T-helper 2 cell treated with Interferon-gamma antibody and Interleukin-4, amounts not matched to agents 5 μg/mL and 100 μg/mL, for 36 hours (primary cell): Measurements from ENCODE around the gene LMX1A.

Experiments used
- DNase-seq: peaks from one replicate; pipeline ENCODE4 v3.0.0; 2021; ENCODE audit warnings: low spot score
- H3K27ac Mint-ChIP-seq: one replicate; pipeline ENCODE4 v1.8.0; 2021; ENCODE audit warnings: mild to moderate bottlenecking, mixed read lengths
- H3K27me3 Mint-ChIP-seq: one replicate; pipeline ENCODE4 v1.8.0; 2021; ENCODE audit warnings: low read depth, mixed read lengths
- H3K36me3 Mint-ChIP-seq: one replicate; pipeline ENCODE4 v1.8.0; 2021; ENCODE audit warnings: low read depth, mixed read lengths
- H3K4me1 Mint-ChIP-seq: one replicate; pipeline ENCODE4 v1.8.0; 2021; ENCODE audit warnings: low read depth, mixed read lengths
- H3K4me3 Mint-ChIP-seq: one replicate; pipeline ENCODE4 v1.8.0; 2022; ENCODE audit warnings: mild to moderate bottlenecking, moderate library complexity, mixed read lengths
- H3K9me3 Mint-ChIP-seq: one replicate; pipeline ENCODE4 v1.8.0; 2021; ENCODE audit warnings: mixed read lengths

Gene LMX1A

DNA sequence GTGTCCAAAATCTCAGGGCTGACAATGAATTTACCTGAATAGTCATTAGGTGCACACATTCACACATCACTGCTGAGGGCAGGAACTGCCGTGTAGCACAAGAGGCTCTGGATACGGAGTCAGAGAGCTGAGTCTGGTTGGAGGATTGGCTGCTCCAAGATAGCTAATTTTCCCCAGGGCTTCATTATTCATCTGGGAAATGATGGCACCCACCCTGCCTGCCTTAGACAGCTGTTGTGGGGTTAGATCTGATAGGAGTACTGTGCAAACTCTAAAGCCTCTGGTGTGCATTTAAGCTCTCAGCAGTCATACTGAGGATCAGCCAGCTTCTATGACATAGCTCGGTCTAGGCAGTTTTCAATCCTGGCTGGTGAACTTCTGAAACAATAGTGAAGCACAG lies 67.0 kb downstream of the LMX1A start:
- Mint-ChIP-seq H3K27me3 (peaks cover 2% of the 10 kb centered on the region), H3K27ac (no peak overlapping the region), H3K4me3 (no peak overlapping the region), H3K9me3 (no peaks in the 10 kb centered on the region), H3K4me1 (no peaks in the 10 kb centered on the region), H3K36me3 (no peaks in the 10 kb centered on the region)
- DNase-seq, result no peak

DNA sequence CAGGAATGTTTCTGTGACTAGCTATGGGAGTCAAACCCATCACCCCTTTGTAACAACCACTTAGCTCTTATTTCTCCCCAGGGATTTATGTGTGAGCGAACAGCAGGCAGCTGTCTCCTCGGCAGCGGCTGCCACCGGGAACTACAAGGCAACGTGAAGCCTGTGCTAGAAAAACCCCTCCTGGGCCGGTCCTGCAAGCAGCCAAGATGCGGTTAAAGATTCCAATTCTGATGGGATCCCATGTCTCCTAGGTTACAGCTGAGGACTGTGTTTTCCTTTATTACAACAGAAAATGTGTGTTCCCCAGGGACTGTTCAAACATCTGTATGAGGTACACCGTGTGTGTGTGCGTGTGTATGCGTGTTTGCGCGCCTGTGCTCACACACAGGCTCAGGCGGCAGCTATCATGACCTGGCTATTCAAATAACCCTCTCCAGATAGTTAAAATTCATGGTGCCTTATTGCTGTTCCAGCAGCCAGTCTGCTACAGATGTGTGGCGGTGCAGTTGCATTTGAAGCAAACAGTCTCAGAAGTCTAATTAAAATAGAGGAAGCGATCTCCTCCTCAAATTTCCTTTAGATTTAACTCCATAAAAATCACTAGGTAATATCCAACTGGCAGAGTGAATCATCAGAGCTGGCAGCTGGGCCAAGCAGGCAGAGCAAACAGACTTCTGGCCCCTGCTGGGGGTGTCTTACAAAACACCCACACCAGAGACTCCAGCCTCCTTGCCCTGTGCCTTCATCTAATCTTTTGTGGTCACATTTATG lies 68.0 kb downstream of the LMX1A start:
- H3K27me3 Mint-ChIP-seq, result peaks cover 2% of the 10 kb centered on the region
- no peaks in the 10 kb centered on the region for H3K4me1 Mint-ChIP-seq
- H3K9me3 Mint-ChIP-seq, result no peaks in the 10 kb centered on the region
- H3K27ac Mint-ChIP-seq, result no peak overlapping the region
- no peaks in the 10 kb centered on the region for H3K36me3 Mint-ChIP-seq
- no peak overlapping the region for H3K4me3 Mint-ChIP-seq
- no peak for DNase-seq

DNA sequence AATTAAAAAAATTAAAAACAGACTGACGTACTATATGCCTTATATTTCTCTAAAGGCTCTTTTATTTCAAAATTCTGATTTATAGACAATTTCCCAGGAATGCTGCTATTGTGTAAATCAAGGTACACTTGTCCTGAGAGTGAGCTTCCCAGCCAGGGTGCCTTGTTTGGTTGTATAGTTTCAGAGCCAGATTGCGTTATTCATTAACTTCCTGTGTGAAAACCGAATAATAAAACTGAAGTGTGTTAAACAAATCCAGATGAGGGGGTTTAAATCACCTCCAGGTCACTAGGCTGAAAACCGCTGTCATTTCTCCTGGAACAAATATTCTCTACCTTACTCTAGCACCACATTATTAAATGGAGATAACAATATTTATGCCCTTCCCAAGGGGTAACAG lies 68.7 kb downstream of the LMX1A start:
- Mint-ChIP-seq H3K4me1 (no peaks in the 10 kb centered on the region), H3K27ac (no peak overlapping the region), H3K4me3 (no peak overlapping the region), H3K27me3 (peaks cover 2% of the 10 kb centered on the region), H3K36me3 (no peaks in the 10 kb centered on the region), H3K9me3 (no peaks in the 10 kb centered on the region)
- no peak for DNase-seq

DNA sequence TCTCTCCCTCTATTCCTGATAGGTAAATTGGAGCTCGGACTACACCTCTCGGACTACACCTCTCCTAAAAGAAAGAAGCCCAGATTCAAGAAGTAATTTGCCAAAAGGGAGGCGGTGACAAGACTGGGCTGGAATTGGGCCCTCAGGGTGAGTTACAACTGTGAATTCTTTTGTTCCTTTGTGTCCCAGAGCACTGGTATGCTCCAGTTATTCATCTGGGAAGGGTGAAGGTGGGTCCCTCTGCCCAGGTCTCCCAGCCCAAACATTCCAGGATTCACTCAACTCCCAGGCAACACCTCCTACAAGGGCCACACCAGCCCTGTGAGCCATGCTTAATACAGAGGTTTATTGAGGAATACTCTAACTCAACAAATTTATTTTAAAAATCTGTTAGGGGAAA lies 69.2 kb downstream of the LMX1A start:
- peaks cover 2% of the 10 kb centered on the region for H3K27me3 Mint-ChIP-seq
- H3K9me3 Mint-ChIP-seq, result no peaks in the 10 kb centered on the region

GRCh38 chr1:165284454-165284853 lies 72.1 kb downstream of the LMX1A start:
- H3K4me3 Mint-ChIP-seq, result no peak overlapping the region
- no peaks in the 10 kb centered on the region for H3K36me3 Mint-ChIP-seq
- no peak for DNase-seq
- H3K27me3 Mint-ChIP-seq, result peaks cover 2% of the 10 kb centered on the region
- H3K27ac Mint-ChIP-seq, result no peak overlapping the region
- H3K9me3 Mint-ChIP-seq, result no peaks in the 10 kb centered on the region
- no peaks in the 10 kb centered on the region for H3K4me1 Mint-ChIP-seq

More for the DNA sequence above, 69.2 kb downstream of the LMX1A start:
- no peak overlapping the region for H3K4me3 Mint-ChIP-seq
- no peaks in the 10 kb centered on the region for H3K4me1 Mint-ChIP-seq
- H3K36me3 Mint-ChIP-seq, result no peaks in the 10 kb centered on the region
- DNase-seq, result no peak
- H3K27ac Mint-ChIP-seq, result no peak overlapping the region

DNA sequence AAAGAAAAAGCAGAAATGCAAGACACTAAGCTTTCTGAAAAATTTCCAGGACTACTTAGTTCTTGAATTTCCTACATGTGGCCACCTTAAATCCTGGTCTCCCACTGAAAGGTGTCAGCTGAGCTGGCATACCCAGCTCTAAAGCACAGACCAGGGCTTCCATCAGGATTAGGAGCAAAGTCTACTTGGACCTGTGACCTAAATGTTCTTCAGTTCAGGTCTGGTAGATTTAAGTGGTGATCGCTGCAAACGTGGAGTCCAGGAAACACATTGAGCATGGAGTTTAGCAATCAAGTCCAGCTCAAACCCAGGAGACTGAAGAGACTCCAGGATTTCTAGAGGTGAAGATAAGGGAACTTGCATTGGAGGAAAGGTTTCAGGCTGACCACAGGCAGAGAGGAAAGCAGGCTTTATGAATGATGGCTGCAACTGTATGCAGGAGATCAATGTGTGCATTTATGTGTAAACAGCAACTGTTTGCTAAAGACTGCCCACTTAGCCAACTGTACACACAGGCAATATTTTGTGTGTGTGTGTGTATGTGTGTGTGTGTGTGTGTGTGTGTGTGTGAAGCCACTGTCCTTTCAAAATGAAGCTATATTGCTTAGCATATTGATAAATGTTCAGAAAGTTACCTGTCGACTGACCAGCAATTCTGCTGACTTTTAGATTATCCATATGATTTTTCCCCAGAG lies 75.2 kb downstream of the LMX1A start:
- H3K27me3 Mint-ChIP-seq, result no peaks in the 10 kb centered on the region

DNA sequence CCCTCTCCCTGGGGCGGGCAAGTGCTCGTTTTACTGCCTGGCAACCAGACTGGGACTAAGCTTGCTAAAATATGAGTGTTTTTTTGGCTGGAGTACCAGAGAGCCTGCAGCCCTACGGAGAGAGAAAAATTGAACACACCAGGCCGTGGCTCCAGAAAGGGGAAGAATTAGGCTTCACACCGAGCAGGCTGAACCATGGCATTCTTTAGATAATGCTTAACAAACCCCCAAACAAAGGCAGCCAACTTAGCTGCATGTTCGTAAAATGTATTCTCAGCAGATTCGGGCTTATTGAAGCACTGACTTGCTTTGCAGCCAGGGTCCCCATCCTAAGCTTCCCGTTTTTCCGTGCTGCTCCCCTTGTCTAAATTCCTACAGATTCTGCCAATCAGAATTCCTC lies 76.6 kb downstream of the LMX1A start:
- H3K36me3 Mint-ChIP-seq, result no peaks in the 10 kb centered on the region
- no peak for DNase-seq
- H3K27ac Mint-ChIP-seq, result no peak overlapping the region
- H3K4me3 Mint-ChIP-seq, result no peak overlapping the region
- H3K27me3 Mint-ChIP-seq, result no peaks in the 10 kb centered on the region
- no peaks in the 10 kb centered on the region for H3K9me3 Mint-ChIP-seq
- H3K4me1 Mint-ChIP-seq, result no peaks in the 10 kb centered on the region

More for the DNA sequence above, 75.2 kb downstream of the LMX1A start:
- H3K36me3 Mint-ChIP-seq, result no peaks in the 10 kb centered on the region
- H3K4me1 Mint-ChIP-seq, result no peaks in the 10 kb centered on the region
- no peak for DNase-seq
- no peaks in the 10 kb centered on the region for H3K9me3 Mint-ChIP-seq
- H3K27ac Mint-ChIP-seq, result no peak overlapping the region
- no peak overlapping the region for H3K4me3 Mint-ChIP-seq

- no peak overlapping the region for H3K4me3 Mint-ChIP-seq
- no peak for DNase-seq
- no peaks in the 10 kb centered on the region for H3K27me3 Mint-ChIP-seq
- no peaks in the 10 kb centered on the region for H3K9me3 Mint-ChIP-seq
- no peaks in the 10 kb centered on the region for H3K4me1 Mint-ChIP-seq
- H3K36me3 Mint-ChIP-seq, result no peaks in the 10 kb centered on the region
- no peak overlapping the region for H3K27ac Mint-ChIP-seq
Measured at GRCh38 chr1:165276314-165276713, 80.2 kb downstream of the LMX1A start.

- Mint-ChIP-seq H3K9me3 (no peaks in the 10 kb centered on the region), H3K4me3 (no peak overlapping the region), H3K4me1 (no peaks in the 10 kb centered on the region), H3K36me3 (no peaks in the 10 kb centered on the region), H3K27ac (no peak overlapping the region), H3K27me3 (peaks cover 3% of the 10 kb centered on the region)
- no peak for DNase-seq
Measured at GRCh38 chr1:165265196-165265838, 91.2 kb downstream of the LMX1A start.

DNA sequence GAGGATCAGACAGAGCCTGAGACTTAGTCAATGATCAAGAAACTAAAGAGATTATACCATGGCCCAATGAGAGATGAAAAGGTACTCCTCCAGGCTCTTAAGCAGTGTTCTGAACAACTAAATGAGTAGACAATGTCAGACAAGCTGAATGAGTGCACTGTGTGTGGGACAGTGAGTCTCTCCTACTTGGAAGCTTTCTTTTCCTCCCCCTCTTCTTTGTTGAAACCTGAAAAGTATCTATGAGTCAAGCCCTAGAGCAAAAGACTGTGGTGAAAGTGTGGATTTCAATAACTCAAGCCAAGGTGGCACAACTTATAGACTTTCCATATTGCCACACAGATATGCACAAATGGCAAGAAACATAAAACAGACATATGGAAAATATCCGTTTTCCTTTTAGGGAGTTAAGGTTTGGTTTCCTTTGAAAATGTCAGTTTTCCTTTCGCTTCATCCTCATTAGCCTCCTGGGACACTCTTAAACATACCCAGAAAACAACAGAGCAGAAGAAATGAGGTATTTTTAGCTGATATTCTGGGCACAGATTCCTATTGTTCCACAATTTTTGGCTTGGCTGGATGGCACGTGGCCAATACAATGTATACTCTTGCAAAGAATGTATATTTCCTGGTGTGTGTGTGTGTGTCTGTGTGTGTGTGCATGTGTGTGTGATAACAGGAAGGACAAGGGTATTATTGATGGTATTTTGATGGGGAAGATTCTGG lies 96.6 kb downstream of the LMX1A start:
- no peak for DNase-seq
- Mint-ChIP-seq H3K27ac (no peak overlapping the region), H3K9me3 (no peaks in the 10 kb centered on the region), H3K36me3 (no peaks in the 10 kb centered on the region), H3K27me3 (peaks cover 3% of the 10 kb centered on the region), H3K4me3 (no peak overlapping the region), H3K4me1 (no peaks in the 10 kb centered on the region)

DNA sequence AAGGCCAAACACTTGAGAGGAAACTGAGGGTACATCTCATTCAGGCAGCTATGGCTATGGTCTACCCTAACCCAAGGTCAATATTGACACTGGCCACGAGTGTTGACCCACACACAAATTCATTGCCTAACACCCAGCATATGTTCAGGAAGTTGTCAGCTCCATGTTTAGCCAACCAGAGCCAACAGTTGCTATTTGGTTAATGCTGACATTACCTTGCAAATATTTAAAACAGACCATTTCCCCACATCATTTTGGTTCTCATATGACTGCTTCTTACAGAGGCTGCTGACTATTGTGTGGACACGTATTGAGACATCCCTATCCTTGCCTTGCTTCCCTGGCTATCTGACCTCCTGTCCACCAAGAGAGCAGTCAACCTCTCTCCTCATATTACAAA lies 97.3 kb downstream of the LMX1A start:
- Mint-ChIP-seq H3K36me3 (no peaks in the 10 kb centered on the region), H3K27me3 (peaks cover 3% of the 10 kb centered on the region), H3K27ac (no peak overlapping the region)

GRCh38 chr1:165257969-165258459 lies 98.5 kb downstream of the LMX1A start:
- DNase-seq, result peak; percentile 16
- H3K4me1 Mint-ChIP-seq, result no peaks in the 10 kb centered on the region
- H3K9me3 Mint-ChIP-seq, result no peaks in the 10 kb centered on the region
- no peak overlapping the region for H3K27ac Mint-ChIP-seq
- H3K27me3 Mint-ChIP-seq, result no peaks in the 10 kb centered on the region
- H3K36me3 Mint-ChIP-seq, result no peaks in the 10 kb centered on the region
- no peak overlapping the region for H3K4me3 Mint-ChIP-seq

More for the DNA sequence above, 97.3 kb downstream of the LMX1A start:
- H3K4me1 Mint-ChIP-seq, result no peaks in the 10 kb centered on the region
- no peak for DNase-seq
- no peak overlapping the region for H3K4me3 Mint-ChIP-seq
- H3K9me3 Mint-ChIP-seq, result no peaks in the 10 kb centered on the region

- Mint-ChIP-seq H3K4me1 (no peaks in the 10 kb centered on the region), H3K4me3 (no peak overlapping the region), H3K27me3 (no peaks in the 10 kb centered on the region), H3K36me3 (no peaks in the 10 kb centered on the region), H3K27ac (no peak overlapping the region), H3K9me3 (no peaks in the 10 kb centered on the region)
- DNase-seq, result no peak
Measured at GRCh38 chr1:165254896-165255625, 101.5 kb downstream of the LMX1A start.
